IMR-90 (cell line): Measurements from ENCODE around the gene PTPRCAP.

Experiments
- BHLHE40 ChIP-seq: fragments of 150-350 bp; IDR thresholded peaks from 2 replicates; pipeline ENCODE4 v1.6.1; 2016; ENCODE audit warnings: mild to moderate bottlenecking, low read depth, low read length
- CTCF ChIP-seq: conservative IDR thresholded peaks from 2 replicates; pipeline ENCODE4 v1.5.1; 2012; ENCODE audit warnings: mild to moderate bottlenecking, low read depth, low read length, improper control_type of control experiment
- MAFK ChIP-seq: IDR thresholded peaks from 2 replicates; pipeline ENCODE4 v1.6.1; 2012; ENCODE audit warnings: low read depth, low read length, improper control_type of control experiment
- NFE2L2 ChIP-seq: fragments of 150-350 bp; IDR thresholded peaks from 2 replicates; pipeline ENCODE4 v1.6.1; 2016; ENCODE audit warnings: low read depth, mild to moderate bottlenecking, low read length
- POLR2A ChIP-seq: IDR thresholded peaks from 2 replicates; pipeline ENCODE4 v1.6.1; 2012; ENCODE audit warnings: mild to moderate bottlenecking, low read depth, low read length

GRCh38 chr11:67393437-67393836 lies 44.0 kb downstream of the PTPRCAP start:
- TF ChIP-seq NFE2L2 (no peak), CTCF (no peak), POLR2A (no peak), BHLHE40 (no peak), MAFK (no peak)
